NCI-H2081 (cell line): ENCODE results near the gene KRTAP5-3.

ENCODE experiments used
- DNase-seq, 2 experiments: peaks; one replicate each; lab custom pipeline; 2025; lab: John Stamatoyannopoulos, UW

The KRTAP5-3 gene

GRCh38 chr11:1565173-1565903, 42.9 kb downstream of the KRTAP5-3 start:
- DNase-seq = no peak

- DNase-seq = peak in 1 of 2 experiments; percentile 27
These were observed 43.6 kb downstream of the KRTAP5-3 start for GRCh38 chr11:1564535-1565172.

GRCh38 chr11:1563697-1564534, 44.3 kb downstream of the KRTAP5-3 start:
- no peak for DNase-seq

GRCh38 chr11:1563149-1563638, 45.1 kb downstream of the KRTAP5-3 start:
- no peak for DNase-seq

- no peak for DNase-seq
These were observed 45.7 kb downstream of the KRTAP5-3 start for GRCh38 chr11:1562469-1563148.

GRCh38 chr11:1561955-1562354, 46.3 kb downstream of the KRTAP5-3 start:
- DNase-seq = no peak

- no peak for DNase-seq
These were observed 47.0 kb downstream of the KRTAP5-3 start for GRCh38 chr11:1561266-1561665.

- DNase-seq = no peak
These were observed 47.5 kb downstream of the KRTAP5-3 start for GRCh38 chr11:1560649-1561251.

GRCh38 chr11:1560002-1560648, 48.1 kb downstream of the KRTAP5-3 start:
- DNase-seq = no peak

GRCh38 chr11:1559111-1559951, 48.9 kb downstream of the KRTAP5-3 start:
- DNase-seq = no peak

- no peak for DNase-seq
These were observed 49.5 kb downstream of the KRTAP5-3 start for GRCh38 chr11:1558775-1559110.

- DNase-seq = no peak
These were observed 50.1 kb downstream of the KRTAP5-3 start for GRCh38 chr11:1557904-1558774.
